COLO829 (cell line): Measurements from ENCODE around the gene MAML1.

ENCODE experiments used
- DNase-seq: peaks from one replicate; pipeline ENCODE4 v3.0.0; 2012; ENCODE audit warnings: low spot score

MAML1 gene

GRCh38 chr5:179822059-179822432 lies 89.4 kb downstream of the MAML1 start:
- no peak for DNase-seq

- DNase-seq: no peak
Observed at GRCh38 chr5:179822444-179822990, 89.9 kb downstream of the MAML1 start.

DNA sequence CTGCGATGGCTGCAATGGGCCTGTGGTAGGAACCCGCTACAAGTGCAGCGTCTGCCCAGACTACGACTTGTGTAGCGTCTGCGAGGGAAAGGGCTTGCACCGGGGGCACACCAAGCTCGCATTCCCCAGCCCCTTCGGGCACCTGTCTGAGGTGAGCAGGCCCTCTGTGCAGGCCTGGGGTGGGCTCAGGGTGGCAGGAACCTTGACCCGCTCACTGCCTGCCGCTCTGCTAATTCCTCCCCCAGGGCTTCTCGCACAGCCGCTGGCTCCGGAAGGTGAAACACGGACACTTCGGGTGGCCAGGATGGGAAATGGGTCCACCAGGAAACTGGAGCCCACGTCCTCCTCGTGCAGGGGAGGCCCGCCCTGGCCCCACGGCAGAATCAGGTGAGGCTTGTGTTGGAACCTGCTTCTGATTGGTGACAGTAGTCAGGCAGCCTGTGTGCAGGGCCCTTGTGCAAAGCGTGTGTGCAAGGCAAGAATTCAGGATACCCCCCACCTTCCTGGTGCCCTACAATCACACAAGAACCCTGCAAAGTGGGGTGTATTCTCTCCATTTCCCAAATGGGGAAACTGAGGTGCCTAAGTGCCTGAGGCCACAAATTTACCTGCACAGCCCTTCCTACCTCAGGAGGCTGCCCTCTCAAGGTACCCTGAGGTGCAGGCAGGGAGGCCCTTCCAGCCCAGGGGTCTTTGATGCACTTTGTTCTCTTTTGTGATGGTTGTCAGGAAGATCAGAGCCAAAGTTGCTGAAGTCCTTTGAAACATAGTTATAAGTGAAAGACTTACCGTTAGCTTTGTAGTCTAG lies 91.5 kb downstream of the MAML1 start:
- no peak for DNase-seq

- no peak for DNase-seq
Observed at GRCh38 chr5:179824745-179825112, 92.1 kb downstream of the MAML1 start.

DNA sequence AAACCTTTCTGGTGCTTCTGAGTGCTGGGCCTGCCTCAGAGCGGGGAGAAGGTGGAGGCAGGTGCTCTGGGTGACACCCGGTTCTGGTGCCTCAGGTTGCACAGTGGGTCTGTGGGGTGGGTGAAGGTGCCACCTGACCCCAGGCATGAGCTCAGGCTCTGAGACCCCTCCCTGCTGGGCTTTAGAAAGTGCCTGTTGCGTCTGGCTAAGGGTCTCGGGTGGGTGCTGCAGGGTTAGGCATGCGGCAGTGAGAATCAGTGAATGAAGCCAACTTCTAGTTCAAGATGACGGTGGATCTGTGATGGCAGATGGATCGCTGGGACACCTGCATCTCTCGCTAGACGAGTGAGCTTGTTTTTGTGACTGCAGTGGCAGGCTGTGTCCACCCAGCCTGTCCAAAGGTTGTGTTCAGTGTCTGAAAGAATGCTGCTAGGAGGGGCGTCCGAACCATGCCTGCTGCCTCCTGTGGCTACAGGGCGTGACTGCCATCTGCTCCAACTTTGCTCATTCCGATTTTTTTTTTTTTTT lies 93.1 kb downstream of the MAML1 start:
- DNase-seq: no peak
